Activated CD4-positive, alpha-beta T cell treated with anti-CD3 and anti-CD28 coated beads, Interleukin-2, amount 10 ng/mL, durations not matched to agents 7 days and 5 days (primary cell): ENCODE data around the gene MAGEB5. TPM values are rescaled to one million over a fixed set of nuclear protein-coding genes. Genes with fewer than 3 reads are reported as not detected.
"Not testable (repeated sequence)": the region's sequence is repeated elsewhere in the genome, so short reads cannot be mapped to it uniquely, and the experiment has no call there.

Experiments used
- CTCF ChIA-PET: fragments of 350-600 bp; sonication (Branson Sonifier 250); formaldehyde crosslinking; loops from one replicate; lab custom pipeline; 2021; ENCODE audit warnings: antibody characterized with exemption; lab: Charles Lee
- POLR2A ChIA-PET: fragments of 350-600 bp; sonication (Branson Sonifier 250); formaldehyde crosslinking; loops from one replicate; lab custom pipeline; 2021; ENCODE audit warnings: antibody characterized with exemption; lab: Charles Lee
- DNase-seq: peaks from one replicate; pipeline ENCODE4 v3.0.0-alpha.2; 2020
- H3K27ac Mint-ChIP-seq: one replicate; pipeline ENCODE4 v1.8.0; 2021; ENCODE audit warnings: mild to moderate bottlenecking, moderate library complexity, mixed read lengths
- H3K27me3 Mint-ChIP-seq: one replicate; pipeline ENCODE4 v1.8.0; 2021; ENCODE audit warnings: mixed read lengths
- H3K36me3 Mint-ChIP-seq: one replicate; pipeline ENCODE4 v1.8.0; 2021; ENCODE audit warnings: low read depth, mixed read lengths
- H3K4me1 Mint-ChIP-seq: one replicate; pipeline ENCODE4 v1.8.0; 2021; ENCODE audit warnings: mixed read lengths
- H3K4me3 Mint-ChIP-seq: one replicate; pipeline ENCODE4 v1.8.0; 2021; ENCODE audit warnings: mild to moderate bottlenecking, moderate library complexity, mixed read lengths
- H3K9me3 Mint-ChIP-seq: one replicate; pipeline ENCODE4 v1.8.0; 2021; ENCODE audit warnings: mixed read lengths
- total RNA-seq, 2 experiments: library from RNA; stranded (reverse); gene quantifications; one replicate each; pipeline ENCODE4 v1.2.3, GENCODE V29; 2021

The MAGEB5 gene
- total RNA-seq: not detected

GRCh38 chrX:26215869-26216268, at the start of gene MAGEB5:
TSS of gene MAGEB5 (plus strand) at chrX:26216169. CDS start at chrX:26217302, 1,133 bp downstream.
- Mint-ChIP-seq H3K27me3 (no peaks in the 10 kb centered on the region), H3K9me3 (peaks cover 2% of the 10 kb centered on the region), H3K4me1 (no peaks in the 10 kb centered on the region), H3K27ac (no peak within 1 kb of the TSS), H3K4me3 (no peak within 1 kb of the TSS), H3K36me3 (no peaks in the 10 kb centered on the region)
- DNase-seq: no peak
- CTCF ChIA-PET: no interaction called here
- POLR2A ChIA-PET: no interaction called here

- H3K27me3 Mint-ChIP-seq: no peaks in the 10 kb centered on the region
- DNase-seq: no peak
- POLR2A ChIA-PET: no interaction called here
- CTCF ChIA-PET: no interaction called here
- no peak within 1 kb of the TSS for H3K27ac Mint-ChIP-seq
- no peak within 1 kb of the TSS for H3K4me3 Mint-ChIP-seq
- H3K36me3 Mint-ChIP-seq: no peaks in the 10 kb centered on the region
- H3K4me1 Mint-ChIP-seq: no peaks in the 10 kb centered on the region
- H3K9me3 Mint-ChIP-seq: no peaks in the 10 kb centered on the region
Measured at GRCh38 chrX:26192204-26192603, 23.8 kb upstream of the MAGEB5 start, which contains the start of gene MAGEB6. TSS of gene MAGEB6 (plus strand) at chrX:26192440. CDS start at chrX:26193847, 1,407 bp downstream.

GRCh38 chrX:26203561-26203960, 12.4 kb upstream of the MAGEB5 start:
- ChIA-PET CTCF (no interaction called here), POLR2A (no interaction called here)
- H3K27me3 Mint-ChIP-seq: no peaks in the 10 kb centered on the region
- no peak overlapping the region for H3K27ac Mint-ChIP-seq
- H3K4me1 Mint-ChIP-seq: no peaks in the 10 kb centered on the region
- DNase-seq: no peak
- H3K36me3 Mint-ChIP-seq: no peaks in the 10 kb centered on the region
- H3K9me3 Mint-ChIP-seq: peaks cover 2% of the 10 kb centered on the region
- H3K4me3 Mint-ChIP-seq: no peak overlapping the region

GRCh38 chrX:26204717-26205116, 11.3 kb upstream of the MAGEB5 start:
- DNase-seq, CTCF ChIA-PET, H3K4me3 Mint-ChIP-seq, POLR2A ChIA-PET, H3K27ac Mint-ChIP-seq, H3K27me3 Mint-ChIP-seq, H3K36me3 Mint-ChIP-seq, H3K9me3 Mint-ChIP-seq, H3K4me1 Mint-ChIP-seq: not testable (repeated sequence)

DNA sequence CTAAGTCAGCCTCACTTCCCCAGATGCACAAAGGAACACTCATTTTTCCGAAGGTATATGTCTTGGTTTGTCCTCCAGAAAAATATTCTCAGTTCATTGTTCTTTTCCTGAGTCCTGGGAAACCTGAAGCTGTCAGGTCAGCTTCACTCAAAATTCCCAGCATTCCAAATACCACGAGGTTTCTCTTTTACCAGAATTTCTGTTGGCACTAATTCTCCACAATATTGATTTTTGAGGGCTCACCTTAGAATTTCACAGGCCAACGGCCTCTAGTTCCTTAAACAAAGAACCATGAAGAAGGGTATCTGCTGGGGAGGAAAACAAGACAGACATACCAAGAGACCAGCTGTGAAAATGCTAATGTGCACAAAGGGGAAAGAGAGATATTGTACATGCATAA, 8.0 kb upstream of the MAGEB5 start:
- Mint-ChIP-seq H3K27me3 (no peaks in the 10 kb centered on the region), H3K36me3 (no peaks in the 10 kb centered on the region), H3K9me3 (no peaks in the 10 kb centered on the region), H3K4me1 (no peaks in the 10 kb centered on the region), H3K4me3 (no peak overlapping the region), H3K27ac (no peak overlapping the region)
- POLR2A ChIA-PET: no interaction called here
- CTCF ChIA-PET: no interaction called here
- DNase-seq: no peak

DNA sequence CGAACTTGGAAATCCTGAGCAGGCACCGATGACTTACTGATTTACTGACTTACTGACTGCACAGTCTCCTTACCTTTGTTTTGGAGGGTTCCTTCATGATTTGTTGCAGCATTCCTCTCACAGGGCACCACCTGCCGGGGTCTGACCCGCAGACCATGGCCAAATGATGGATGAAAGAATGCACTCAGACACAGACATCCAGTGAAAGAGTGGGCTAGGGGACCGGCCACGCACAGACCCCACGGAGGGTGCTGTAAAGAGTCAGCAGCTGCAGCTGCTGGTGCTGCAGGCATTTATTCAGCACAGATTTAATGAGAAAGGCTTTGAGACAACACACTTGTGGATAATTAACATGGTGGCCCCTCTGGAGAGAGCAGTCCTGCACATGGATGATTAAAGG, 3.4 kb downstream of the MAGEB5 start:
- no peak overlapping the region for H3K4me3 Mint-ChIP-seq

DNA sequence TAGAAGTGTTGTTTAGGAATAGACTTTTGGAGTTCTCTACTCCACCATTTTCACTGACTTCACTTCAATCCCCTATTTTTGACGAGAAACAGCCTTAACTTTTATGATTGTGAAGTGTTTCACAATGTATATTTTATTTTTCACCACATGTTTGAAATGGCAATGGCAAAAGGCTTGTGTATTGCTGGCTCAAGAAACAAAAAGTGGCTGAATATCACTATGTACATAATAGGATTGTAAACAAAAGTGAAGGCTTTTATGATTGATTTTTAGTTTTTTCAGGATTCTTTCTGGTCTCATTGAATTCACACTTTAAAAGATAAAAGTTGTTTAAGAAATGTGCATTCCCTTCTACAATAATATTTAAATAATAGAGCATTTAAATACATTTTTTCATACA, 18.2 kb downstream of the MAGEB5 start:
- H3K27me3 Mint-ChIP-seq: no peaks in the 10 kb centered on the region
- no peaks in the 10 kb centered on the region for H3K36me3 Mint-ChIP-seq
- H3K27ac Mint-ChIP-seq: no peak overlapping the region
- no peak overlapping the region for H3K4me3 Mint-ChIP-seq
- CTCF ChIA-PET: no interaction called here
- POLR2A ChIA-PET: no interaction called here
- no peaks in the 10 kb centered on the region for H3K4me1 Mint-ChIP-seq
- no peak for DNase-seq
- no peaks in the 10 kb centered on the region for H3K9me3 Mint-ChIP-seq

More for the DNA sequence above, 3.4 kb downstream of the MAGEB5 start:
- H3K27me3 Mint-ChIP-seq: no peaks in the 10 kb centered on the region
- H3K9me3 Mint-ChIP-seq: peaks cover 2% of the 10 kb centered on the region
- CTCF ChIA-PET: no interaction called here
- no peak for DNase-seq
- H3K4me1 Mint-ChIP-seq: no peaks in the 10 kb centered on the region
- no peaks in the 10 kb centered on the region for H3K36me3 Mint-ChIP-seq
- H3K27ac Mint-ChIP-seq: no peak overlapping the region
- POLR2A ChIA-PET: no interaction called here

- Mint-ChIP-seq H3K4me3 (no peak overlapping the region), H3K9me3 (no peaks in the 10 kb centered on the region), H3K4me1 (no peaks in the 10 kb centered on the region), H3K36me3 (no peaks in the 10 kb centered on the region), H3K27ac (no peak overlapping the region), H3K27me3 (no peaks in the 10 kb centered on the region)
- no peak for DNase-seq
- POLR2A ChIA-PET: no interaction called here
- CTCF ChIA-PET: no interaction called here
Measured at GRCh38 chrX:26253526-26253925, 37.6 kb downstream of the MAGEB5 start.

DNA sequence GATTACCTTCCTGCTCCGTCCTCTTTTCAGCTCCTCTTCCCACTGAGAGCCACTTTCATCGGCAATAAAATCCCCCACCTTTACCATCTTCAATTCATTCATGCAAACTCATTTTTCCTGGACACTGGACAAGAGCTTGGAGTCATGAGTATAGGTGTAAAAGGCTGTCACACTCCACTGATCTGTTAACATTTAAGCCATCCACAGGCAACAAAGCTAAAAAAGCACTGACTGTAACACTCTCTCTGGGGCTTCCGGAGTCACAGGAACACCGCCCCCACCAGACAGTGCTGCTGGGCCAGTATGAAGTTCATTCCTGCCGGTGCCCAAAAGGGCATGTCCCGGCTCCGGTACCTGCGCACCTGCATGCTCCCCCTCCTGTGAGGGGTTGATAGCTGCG, 38.5 kb downstream of the MAGEB5 start:
- Mint-ChIP-seq H3K9me3 (no peaks in the 10 kb centered on the region), H3K27me3 (no peaks in the 10 kb centered on the region), H3K27ac (no peak overlapping the region), H3K36me3 (no peaks in the 10 kb centered on the region), H3K4me1 (no peaks in the 10 kb centered on the region), H3K4me3 (no peak overlapping the region)
- no peak for DNase-seq
- ChIA-PET POLR2A (no interaction called here), CTCF (no interaction called here)

DNA sequence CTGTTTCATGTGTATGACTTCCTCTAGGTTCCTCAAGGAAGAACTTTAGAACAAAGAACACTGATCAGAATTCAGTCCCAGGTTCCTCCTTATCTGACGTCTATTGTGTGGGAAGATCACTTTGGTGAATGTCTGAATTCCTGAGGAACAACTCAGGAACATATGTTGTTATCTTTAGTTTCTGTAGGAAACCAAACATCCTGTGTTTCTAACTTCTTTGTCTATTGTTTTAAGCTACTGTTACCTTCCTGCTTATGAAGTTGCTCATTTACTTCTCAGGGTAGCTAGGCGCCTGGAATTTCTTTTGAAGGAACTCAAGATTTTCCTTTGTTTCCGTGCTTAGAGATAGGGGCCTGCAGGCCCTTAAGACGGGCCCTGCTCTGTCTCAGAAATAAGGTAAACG, 46.2 kb downstream of the MAGEB5 start:
- ChIA-PET POLR2A (no interaction called here), CTCF (no interaction called here)
- H3K4me3 Mint-ChIP-seq: no peak overlapping the region

More for the DNA sequence above, 46.2 kb downstream of the MAGEB5 start:
- no peaks in the 10 kb centered on the region for H3K36me3 Mint-ChIP-seq
- no peak for DNase-seq
- no peaks in the 10 kb centered on the region for H3K27me3 Mint-ChIP-seq
- H3K9me3 Mint-ChIP-seq: no peaks in the 10 kb centered on the region
- H3K27ac Mint-ChIP-seq: no peak overlapping the region
- no peaks in the 10 kb centered on the region for H3K4me1 Mint-ChIP-seq

Other genes starting within 250 kb of the MAGEB5 start
- not detected for gene MAGEB18, start 77.8 kb upstream of the MAGEB5 start, total RNA-seq
- not detected for gene MAGEB6B, start 55.6 kb upstream of the MAGEB5 start, total RNA-seq
- not detected for gene MAGEB6, start 23.7 kb upstream of the MAGEB5 start, total RNA-seq